Articular chondrocyte of knee joint (primary cell): ENCODE data around the gene TTC32. TPM values are rescaled to one million over a fixed set of nuclear protein-coding genes. Genes with fewer than 3 reads are reported as not detected.

Experiments used
- total RNA-seq: library from RNA; depleted of rRNA; stranded (reverse); fragments of >200 nt; gene quantifications from 2 replicates; pipeline ENCODE4 v1.2.3, GENCODE V29; 2012

TTC32 gene
- total RNA-seq: 6.5 and 14.0 TPM in 2 replicates

DNA sequence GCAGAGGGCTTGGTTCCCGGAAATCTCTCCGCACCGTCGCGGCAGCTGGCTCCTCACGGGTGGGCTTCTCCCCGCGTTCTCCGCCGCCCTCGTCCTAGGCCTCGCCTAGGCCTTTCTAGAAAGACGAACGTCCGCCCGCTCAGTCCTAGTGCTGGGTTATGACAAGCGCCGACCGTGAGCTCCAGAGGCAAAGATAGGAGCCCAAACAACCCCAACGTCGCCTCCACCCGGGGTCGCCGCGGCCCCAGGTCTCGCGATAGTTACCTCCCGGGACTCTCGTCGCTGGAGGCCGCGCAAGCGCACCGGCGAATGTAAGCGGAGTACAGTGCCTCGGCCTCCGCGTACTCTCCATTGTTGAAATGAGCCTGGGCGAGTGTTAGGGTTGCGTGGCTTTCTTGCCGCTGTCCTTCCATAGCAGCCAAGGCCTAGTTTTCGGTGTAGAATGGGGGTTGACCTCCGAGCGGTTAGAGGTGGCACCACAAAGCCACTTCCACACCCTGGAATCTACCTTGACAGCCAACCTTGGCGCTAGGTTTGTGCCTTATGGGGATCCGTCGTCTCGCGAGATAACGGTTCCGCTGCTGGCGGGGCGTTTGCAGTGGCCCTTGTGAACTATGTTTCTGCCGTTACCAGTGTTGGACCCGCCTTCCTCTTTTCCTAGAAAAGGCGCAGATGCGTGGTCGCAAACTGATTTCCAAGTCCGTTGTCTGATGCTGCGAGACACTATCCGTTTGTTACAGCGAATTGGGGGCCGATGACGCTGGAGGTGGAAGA, at the start of gene TTC32:
TTC32 (minus strand) TSS at position 542 of the 774 bp plus-strand sequence; CDS start at position 413, 129 bp downstream.

Other genes with a start within 250 kb of the TTC32 start
- 19.8 and 23.0 TPM in 2 replicates for gene WDR35, start 88.1 kb upstream of the TTC32 start, total RNA-seq
- 2.8 and 4.3 TPM in 2 replicates for gene MATN3, start 110.7 kb upstream of the TTC32 start, total RNA-seq
- 523 and 546 TPM in 2 replicates for gene LAPTM4A, start 149.6 kb upstream of the TTC32 start, total RNA-seq